ENCODE results near the gene CCPG1.

- TF ChIP-seq CTCF (conservative IDR thresholded peaks at IDR 0.05) (no peak), ZFX (IDR thresholded peaks at IDR 0.05) (no peak)
These were observed 41.2 kb downstream of the CCPG1 start for GRCh38 chr15:55366981-55367380.

All from C4-2B (cell line).